Stimulated activated naive CD4-positive, alpha-beta T cell treated with Interleukin-2 at 50 U/mL for 16 hours (primary cell): ENCODE data around the gene ATP5PO.

Source experiments
- DNase-seq: peaks from one replicate; lab custom pipeline; 2025; lab: John Stamatoyannopoulos, UW

Gene ATP5PO

DNA sequence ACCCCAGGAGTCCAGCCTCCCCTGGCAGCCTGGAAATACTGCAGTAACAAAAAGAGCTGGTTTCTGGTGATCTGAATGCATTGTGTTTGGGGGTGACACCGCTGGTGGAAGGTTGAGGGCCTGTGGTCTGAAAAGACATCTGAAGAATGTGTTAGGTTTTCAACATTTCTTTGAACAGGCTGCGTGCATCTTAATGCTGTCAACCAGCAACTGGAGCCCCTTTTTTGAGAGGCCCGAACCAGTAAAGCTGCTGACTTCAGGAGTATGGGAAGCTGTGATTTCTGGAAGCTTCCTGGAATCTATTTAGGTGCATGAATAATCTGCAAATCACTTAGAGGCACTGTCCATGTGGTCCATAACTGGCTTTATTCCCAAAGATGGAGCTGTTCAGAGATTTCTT lies 17.0 kb downstream of the ATP5PO start:
- no peak for DNase-seq

DNA sequence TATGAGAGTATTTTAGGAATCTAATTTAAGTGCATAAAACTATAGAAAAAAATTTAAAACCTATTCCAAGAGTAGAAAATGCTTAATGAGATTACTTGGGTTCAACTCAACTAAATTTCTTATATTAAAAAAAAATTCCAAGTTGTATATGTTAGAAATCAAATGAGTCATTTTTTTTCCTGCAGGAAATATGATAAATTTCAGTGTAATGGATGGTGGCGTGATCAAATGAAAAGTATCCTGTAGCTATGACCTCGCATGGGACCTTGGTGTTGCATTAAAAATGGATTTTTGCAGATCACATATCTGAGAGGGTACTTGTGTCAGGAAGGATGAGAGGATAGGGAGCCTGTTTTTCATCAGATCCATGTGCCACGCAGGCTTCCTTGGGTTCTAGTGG lies 17.9 kb downstream of the ATP5PO start:
- no peak for DNase-seq

DNA sequence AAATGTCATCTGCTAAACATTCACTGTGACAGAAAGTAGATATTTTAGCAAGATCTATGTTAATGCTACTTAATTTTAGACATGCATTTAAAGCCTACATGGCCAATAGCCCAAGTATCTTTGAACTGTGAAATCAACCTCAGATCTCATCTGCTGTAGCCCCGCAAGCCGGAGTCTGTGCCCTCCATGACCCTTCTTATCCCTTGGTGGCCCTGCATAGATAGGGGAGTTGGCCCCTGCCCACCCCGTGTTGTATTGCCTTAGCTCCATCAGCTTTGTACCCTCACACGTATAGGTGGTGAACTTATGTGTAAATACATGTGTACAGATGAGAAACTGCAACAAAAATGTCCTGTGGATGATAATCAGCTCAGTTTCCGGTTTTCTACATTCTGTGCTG lies 18.5 kb downstream of the ATP5PO start:
- no peak for DNase-seq

DNA sequence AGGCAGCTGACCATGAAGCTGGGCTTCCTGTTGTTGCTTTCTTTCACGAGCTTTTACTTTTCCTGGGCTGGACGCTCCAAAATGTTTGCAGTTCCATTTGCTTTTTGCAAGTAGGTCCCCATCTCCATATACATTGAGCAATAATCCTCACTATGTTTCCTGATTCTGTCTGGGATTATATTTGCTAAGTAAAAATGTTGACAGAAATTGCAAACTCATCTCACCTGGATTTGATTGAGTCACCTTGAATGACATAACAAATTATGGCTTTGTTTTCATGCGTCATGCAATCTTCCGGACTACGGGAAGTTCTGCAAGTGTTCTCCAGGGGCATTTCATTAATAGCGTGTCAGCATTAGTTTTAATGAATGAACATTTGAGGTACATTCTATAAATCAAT lies 18.9 kb downstream of the ATP5PO start:
- DNase-seq: no peak

DNA sequence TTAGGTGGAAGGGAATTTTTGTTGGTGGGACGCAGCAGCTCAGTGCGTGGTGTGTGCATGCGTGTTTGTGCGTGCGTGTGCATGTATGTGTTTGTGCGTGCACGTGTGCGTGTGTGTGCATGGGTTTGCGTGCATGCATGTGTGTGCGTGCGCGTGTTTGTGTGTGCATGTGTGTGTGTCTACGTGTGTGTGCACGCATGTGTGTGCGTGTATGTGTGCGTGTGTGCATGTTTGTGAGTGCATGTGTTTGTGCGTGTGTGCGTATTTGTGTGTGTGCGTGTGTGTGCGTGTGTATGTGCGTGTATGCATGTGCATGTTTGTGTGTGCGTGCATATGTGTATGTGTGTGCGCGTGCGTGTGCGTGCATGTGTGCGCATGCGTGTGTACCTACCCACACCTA lies 20.2 kb downstream of the ATP5PO start:
- no peak for DNase-seq

GRCh38 chr21:33894736-33895288 lies 20.8 kb downstream of the ATP5PO start:
- peak; percentile 49 for DNase-seq

- no peak for DNase-seq
Observed at GRCh38 chr21:33893917-33894316, 21.7 kb downstream of the ATP5PO start.

GRCh38 chr21:33892853-33893252 lies 22.8 kb downstream of the ATP5PO start:
- DNase-seq: no peak

DNA sequence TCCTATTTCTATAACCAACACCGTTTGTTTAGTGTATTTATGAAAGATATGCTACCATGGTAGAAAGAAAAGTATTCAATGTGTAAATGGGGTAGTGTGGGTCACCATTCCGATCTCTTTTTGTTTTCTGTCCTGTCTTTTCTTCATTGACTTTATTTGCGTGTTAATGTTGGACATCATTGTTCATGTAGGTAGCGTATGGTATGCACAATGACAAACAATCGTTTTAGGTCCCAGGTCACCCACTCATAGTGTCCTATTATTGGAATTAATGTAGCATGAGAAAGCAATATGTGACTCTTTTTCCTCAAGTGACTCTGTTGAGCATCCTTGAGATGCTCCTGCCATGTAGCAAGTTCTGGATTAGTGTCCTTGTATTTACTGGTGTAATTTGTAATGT lies 25.4 kb downstream of the ATP5PO start:
- DNase-seq: no peak

DNA sequence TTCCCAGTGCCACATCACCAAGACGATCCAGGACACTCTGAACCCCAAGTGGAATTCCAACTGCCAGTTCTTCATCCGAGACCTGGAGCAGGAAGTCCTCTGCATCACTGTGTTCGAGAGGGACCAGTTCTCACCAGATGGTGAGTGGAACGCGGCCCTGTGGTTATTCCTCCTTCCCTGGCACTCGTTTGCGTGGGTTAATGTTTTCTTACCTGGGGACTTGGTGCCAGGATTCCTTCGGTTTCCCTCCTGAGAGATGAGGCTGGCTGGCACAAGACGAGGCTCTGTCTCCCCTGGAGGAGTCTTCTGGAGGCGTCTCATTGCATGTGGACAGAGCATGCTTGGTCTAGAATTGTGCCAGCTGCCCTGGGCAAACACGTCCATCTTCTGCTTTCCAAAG lies 29.3 kb downstream of the ATP5PO start:
- DNase-seq: no peak

- no peak for DNase-seq
Observed at GRCh38 chr21:33885172-33885514, 30.5 kb downstream of the ATP5PO start.

DNA sequence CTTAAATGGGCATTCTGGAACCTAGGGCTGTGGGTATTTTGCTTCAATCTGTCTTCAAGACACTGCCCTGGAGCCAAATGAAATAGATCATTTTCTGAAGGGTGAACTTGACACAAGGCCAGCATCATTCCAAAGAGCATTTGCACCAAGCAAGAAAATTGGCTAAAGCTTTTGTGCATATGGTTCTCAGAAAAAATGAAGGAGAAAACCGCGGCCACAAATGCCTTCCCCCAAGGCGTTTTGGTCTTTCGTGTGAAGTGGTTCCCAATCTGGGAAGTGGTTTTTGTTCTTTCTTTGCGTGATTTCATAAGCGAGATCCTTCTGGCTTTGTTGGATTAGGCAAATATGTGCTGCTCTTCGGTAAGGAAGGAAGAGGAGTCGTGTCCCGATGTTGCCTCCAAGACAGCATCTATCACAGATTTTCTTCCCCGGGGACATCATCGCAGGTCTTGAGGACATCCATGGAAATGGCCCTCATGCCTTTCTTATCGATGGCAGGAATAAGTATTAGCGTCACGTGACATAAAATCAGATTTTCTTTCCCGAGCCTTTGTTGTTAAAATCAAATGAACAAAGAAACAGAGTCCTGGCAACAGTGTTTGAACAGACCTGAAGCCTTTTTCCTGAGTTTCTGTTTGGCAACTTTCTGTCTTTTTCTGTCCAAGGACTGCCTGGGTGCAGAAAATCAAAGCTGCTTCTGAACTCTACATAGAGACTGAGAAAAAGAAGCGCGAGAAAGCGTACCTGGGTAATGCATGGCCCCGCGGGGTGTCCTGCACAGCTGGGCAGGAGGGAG lies 31.0 kb downstream of the ATP5PO start:
- DNase-seq: no peak

GRCh38 chr21:33883118-33883517 lies 32.5 kb downstream of the ATP5PO start:
- no peak for DNase-seq

DNA sequence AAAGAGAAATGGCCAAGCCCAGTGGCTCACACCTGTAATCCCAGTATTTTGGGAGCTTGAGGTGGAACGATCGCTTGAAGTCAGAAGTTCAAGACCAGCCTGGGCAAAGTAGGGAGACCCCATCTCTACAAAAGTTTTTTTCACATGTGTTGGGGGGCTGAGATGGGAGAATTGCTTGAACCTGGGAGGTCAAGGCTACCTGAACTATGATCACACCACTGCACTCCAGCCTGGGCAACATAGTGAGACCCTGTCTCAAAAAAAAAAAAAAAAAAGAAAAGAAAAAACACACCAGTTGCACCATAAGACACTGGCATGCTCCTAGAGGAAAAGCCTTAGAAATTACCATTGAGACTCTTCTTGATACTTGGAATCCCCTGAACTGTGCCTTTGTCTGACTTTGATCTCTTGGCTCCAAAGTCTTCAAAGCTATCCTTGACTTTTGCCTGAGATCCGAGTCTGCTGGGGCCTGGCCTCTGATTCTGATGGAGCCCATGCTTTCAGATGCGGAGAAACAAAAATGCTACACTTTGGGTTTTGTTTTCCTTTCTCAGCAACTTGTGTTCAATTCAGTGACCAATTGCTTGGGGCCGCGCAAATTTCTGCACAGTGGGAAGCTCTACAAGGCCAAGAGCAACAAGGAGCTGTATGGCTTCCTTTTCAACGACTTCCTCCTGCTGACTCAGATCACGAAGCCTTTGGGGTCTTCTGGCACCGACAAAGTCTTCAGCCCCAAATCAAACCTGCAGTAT lies 33.7 kb downstream of the ATP5PO start:
- no peak for DNase-seq

GRCh38 chr21:33880626-33881025 lies 35.0 kb downstream of the ATP5PO start:
- no peak for DNase-seq

- no peak for DNase-seq
Observed at GRCh38 chr21:33878824-33879223, 36.8 kb downstream of the ATP5PO start.

DNA sequence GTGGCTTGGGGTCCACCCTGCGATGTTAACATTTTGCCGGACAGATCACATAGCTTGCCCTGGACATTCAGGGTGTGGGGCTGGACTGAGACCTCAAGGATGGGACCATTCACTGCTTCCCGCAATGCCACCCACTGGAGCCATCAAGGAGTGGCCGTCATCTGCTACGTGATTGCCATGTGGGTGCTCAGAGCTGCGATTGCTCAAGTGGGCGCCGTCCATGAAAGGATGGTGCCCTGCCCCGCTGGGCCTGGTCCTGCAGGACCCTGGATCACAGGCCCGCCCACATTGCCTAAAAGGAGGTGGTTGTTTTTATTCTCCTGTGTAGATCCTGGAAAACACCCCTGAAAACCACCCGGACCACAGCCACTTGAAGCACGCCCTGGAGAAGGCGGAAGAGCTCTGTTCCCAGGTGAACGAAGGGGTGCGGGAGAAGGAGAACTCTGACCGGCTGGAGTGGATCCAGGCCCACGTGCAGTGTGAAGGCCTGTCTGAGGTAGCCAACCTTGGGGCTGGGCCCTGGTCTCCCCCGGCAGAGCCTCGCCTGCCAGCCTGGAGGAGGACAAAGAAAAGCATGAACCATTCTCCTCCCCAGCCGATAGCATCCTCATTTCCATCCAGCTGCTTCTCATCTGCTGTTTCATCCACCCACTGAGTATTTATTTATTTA lies 40.4 kb downstream of the ATP5PO start:
- no peak for DNase-seq

- no peak for DNase-seq
Observed at GRCh38 chr21:33874161-33874560, 41.4 kb downstream of the ATP5PO start.

- no peak for DNase-seq
Observed at GRCh38 chr21:33872881-33873515, 42.6 kb downstream of the ATP5PO start.

DNA sequence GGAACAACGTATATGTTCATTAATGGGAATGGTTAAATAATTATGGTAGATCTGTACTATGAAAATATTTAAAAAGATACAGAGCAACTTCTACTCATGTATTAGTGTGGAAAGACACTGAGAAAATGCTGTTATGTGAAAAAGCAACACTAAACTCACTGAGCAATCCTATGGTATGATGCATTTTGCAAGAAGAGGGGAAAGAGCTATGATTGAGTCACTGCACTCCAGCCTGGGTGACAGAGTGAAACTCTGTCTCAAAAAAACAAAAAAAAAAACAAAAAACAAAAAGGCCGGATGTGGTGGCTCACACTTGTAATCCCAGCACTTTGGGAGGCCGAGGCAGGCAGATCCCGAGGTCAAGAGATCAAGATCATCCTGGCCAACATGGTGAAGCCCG lies 44.4 kb downstream of the ATP5PO start:
- no peak for DNase-seq

DNA sequence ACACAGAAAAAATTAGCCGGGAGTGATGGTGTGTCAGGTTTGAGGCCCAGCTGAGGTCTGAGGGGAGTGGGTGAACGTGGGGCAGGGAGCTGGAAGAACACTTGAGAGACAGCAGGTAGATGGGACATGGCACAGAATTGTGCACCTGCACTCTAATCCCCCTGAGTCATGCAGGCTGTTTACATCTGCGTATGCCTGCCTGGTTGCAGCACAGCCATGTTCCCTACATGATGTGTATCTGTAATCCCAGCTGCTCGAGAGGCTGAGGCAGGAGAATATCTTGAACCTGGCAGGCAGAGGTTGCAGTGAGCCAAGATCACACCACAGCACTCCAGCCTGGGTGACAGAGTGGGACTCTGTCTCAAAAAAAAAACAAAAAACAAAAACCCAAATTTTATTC lies 44.8 kb downstream of the ATP5PO start:
- no peak for DNase-seq

- no peak for DNase-seq
Observed at GRCh38 chr21:33869873-33870272, 45.7 kb downstream of the ATP5PO start.
